HepG2 (cell line): ENCODE results near the gene IL17RC. TPM values are rescaled to one million over a fixed set of nuclear protein-coding genes. Genes with fewer than 3 reads are reported as not detected.

ENCODE experiments used
- CCAR2 ChIP-seq: fragments of 200-400 bp; formaldehyde crosslinking; optimal IDR thresholded peaks from 2 replicates; pipeline ENCODE3; 2018; ENCODE audit warnings: low read depth, mild to moderate bottlenecking, low read length, moderate library complexity
- CENPX ChIP-seq: sonication (generic); formaldehyde crosslinking; IDR thresholded peaks from 2 replicates; pipeline ENCODE4 v1.9.0; 2021; ENCODE audit warnings: mild to moderate bottlenecking, missing genetic modification reagents, moderate library complexity
- JUND ChIP-seq: sonication (generic); formaldehyde crosslinking; IDR thresholded peaks from 2 replicates; pipeline ENCODE4 v1.8.0; 2022; ENCODE audit warnings: mild to moderate bottlenecking, missing genetic modification reagents
- KLF13 ChIP-seq: sonication (generic); formaldehyde crosslinking; IDR thresholded peaks from 2 replicates; pipeline ENCODE4 v1.4.0; 2020; ENCODE audit warnings: mild to moderate bottlenecking, missing genetic modification reagents
- MBNL3 ChIP-seq: fragments of 250-450 bp; sonication (Bioruptor Pico); conservative IDR thresholded peaks from 2 replicates; pipeline ENCODE4 v1.8.0; 2022; ENCODE audit warnings: mild to moderate bottlenecking, inconsistent platforms
- MTF1 ChIP-seq: sonication (generic); formaldehyde crosslinking; IDR thresholded peaks from 2 replicates; pipeline ENCODE4 v1.5.0; 2020; ENCODE audit warnings: missing genetic modification reagents
- PHF21A ChIP-seq: sonication (generic); formaldehyde crosslinking; IDR thresholded peaks from 2 replicates; pipeline ENCODE4 v1.5.0; 2020; ENCODE audit warnings: mild to moderate bottlenecking, missing genetic modification reagents
- ZFP1 ChIP-seq: IDR thresholded peaks from 2 replicates; pipeline ENCODE4 v1.6.1; 2016
- ZFYVE20 ChIP-seq: sonication (generic); formaldehyde crosslinking; IDR thresholded peaks from 2 replicates; pipeline ENCODE4 v1.8.0; 2023; ENCODE audit warnings: low read depth, mild to moderate bottlenecking, moderate library complexity, missing genetic modification reagents, borderline replicate concordance
- ZNF660 ChIP-seq: sonication (generic); formaldehyde crosslinking; IDR thresholded peaks from 2 replicates; pipeline ENCODE4 v1.5.1; 2020; ENCODE audit warnings: mild to moderate bottlenecking, low read depth, missing genetic modification reagents, borderline replicate concordance
- ZSCAN22 ChIP-seq: sonication (generic); formaldehyde crosslinking; IDR thresholded peaks from 2 replicates; pipeline ENCODE4 v1.4.0; 2020; ENCODE audit warnings: mild to moderate bottlenecking, missing genetic modification reagents
- polyA plus RNA-seq, 8 experiments: library from polyadenylated mRNA; depleted of rRNA in 3 of 8; stranded (reverse) in 7 of 8; unstranded in 1 of 8; fragments of >200 nt; fragmentation: Illumina TruSeq in 4 of 8; extraction: Trizol in 4 of 8; gene quantifications; 2 replicates each; pipeline versions ENCODE4 v1.2.1 to v1.2.3, GENCODE V29; 2011 to 2016; ENCODE audit warnings: low read depth in 4 of 8, missing spikeins in 1 of 8, mixed read lengths in 1 of 8; ENCODE audit not compliant: insufficient read depth in 1 of 8
- total RNA-seq, 5 experiments: library from RNA; depleted of rRNA; stranded (reverse); fragments of >200 nt; fragmentation: Illumina TruSeq; extraction: Trizol; gene quantifications; 2 replicates each; pipeline ENCODE4 v1.2.3, GENCODE V29; 2016; ENCODE audit warnings: low read depth in 1 of 5
- TF ChIP-seq, protein P1 (sequence below): IDR thresholded peaks from 2 replicates; pipeline ENCODE4 v1.6.1; 2012; ENCODE audit warnings: low read length, improper control_type of control experiment
- TF ChIP-seq, protein P2 (sequence below): sonication (generic); formaldehyde crosslinking; IDR thresholded peaks from 2 replicates; pipeline ENCODE4 v1.4.0; 2020; ENCODE audit warnings: missing genetic modification reagents
- TF ChIP-seq, protein P3 (sequence below): sonication (generic); formaldehyde crosslinking; IDR thresholded peaks from 2 replicates; pipeline ENCODE4 v1.4.0; 2020; ENCODE audit warnings: missing genetic modification reagents
- TF ChIP-seq, protein P4 (sequence below): sonication (generic); formaldehyde crosslinking; IDR thresholded peaks from 2 replicates; pipeline ENCODE4 v1.4.0; 2020; ENCODE audit warnings: missing genetic modification reagents, low read depth, mild to moderate bottlenecking, borderline replicate concordance

Gene IL17RC
- total and polyA plus RNA-seq, 2 of the 13 experiments (the other 11 are each of a cell fraction or from before 2014, with no cell fraction given): 20.7 to 24.0 TPM

DNA sequence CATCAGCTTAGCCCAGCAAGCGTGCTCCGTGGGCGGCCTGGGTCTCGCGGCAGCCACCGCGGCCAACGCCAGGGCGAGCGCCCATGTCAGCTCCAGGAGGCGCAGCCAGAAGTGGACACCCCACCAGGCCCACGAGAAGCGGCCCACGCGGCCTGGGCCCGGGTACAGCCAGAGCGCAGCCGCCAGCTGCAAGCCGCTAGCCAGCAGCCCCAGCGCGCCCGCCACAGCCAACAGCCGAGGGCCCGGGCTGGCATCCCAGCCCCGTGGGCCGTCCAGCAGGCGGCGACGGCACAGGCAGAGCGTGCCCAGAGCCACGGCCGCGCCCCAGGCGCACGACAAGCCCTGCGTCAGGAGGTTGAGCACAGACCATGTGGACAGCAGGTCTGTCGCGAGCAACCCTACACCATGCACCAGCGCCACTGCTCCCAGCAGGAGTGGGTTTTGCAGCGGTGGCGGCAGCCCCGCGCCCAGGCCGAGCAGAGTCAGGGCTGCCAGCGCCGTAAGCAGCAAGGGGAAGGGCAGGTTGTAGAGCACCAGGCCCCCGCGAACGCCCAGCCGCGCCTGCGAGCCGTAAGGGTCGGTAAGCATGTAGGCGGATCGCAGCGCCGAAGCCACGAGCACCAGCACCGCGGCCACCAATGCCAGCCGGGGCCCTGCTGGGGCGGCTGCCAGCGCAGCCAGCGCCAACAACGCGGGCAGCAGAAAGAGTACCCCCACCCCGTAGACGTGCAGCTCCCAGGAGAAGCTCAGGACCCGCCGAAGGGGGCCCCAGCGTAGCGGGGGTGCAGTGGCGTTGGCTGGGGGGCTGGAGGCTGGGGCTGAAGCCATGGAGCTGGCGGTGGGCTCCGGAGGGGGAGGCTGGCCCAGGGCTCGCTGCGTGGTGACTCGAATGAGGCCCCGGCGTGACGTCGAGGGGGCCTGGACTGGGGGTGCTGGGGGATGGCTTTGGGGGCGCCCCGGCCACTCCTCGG lies 30.4 kb downstream of the IL17RC start (continued):
- no peak; the same call in 1 of the 2 replicates for TF ChIP-seq PHF21A (CRISPR knock-in tag)
- TF ChIP-seq, protein P1, sequence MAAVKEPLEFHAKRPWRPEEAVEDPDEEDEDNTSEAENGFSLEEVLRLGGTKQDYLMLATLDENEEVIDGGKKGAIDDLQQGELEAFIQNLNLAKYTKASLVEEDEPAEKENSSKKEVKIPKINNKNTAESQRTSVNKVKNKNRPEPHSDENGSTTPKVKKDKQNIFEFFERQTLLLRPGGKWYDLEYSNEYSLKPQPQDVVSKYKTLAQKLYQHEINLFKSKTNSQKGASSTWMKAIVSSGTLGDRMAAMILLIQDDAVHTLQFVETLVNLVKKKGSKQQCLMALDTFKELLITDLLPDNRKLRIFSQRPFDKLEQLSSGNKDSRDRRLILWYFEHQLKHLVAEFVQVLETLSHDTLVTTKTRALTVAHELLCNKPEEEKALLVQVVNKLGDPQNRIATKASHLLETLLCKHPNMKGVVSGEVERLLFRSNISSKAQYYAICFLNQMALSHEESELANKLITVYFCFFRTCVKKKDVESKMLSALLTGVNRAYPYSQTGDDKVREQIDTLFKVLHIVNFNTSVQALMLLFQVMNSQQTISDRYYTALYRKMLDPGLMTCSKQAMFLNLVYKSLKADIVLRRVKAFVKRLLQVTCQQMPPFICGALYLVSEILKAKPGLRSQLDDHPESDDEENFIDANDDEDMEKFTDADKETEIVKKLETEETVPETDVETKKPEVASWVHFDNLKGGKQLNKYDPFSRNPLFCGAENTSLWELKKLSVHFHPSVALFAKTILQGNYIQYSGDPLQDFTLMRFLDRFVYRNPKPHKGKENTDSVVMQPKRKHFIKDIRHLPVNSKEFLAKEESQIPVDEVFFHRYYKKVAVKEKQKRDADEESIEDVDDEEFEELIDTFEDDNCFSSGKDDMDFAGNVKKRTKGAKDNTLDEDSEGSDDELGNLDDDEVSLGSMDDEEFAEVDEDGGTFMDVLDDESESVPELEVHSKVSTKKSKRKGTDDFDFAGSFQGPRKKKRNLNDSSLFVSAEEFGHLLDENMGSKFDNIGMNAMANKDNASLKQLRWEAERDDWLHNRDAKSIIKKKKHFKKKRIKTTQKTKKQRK: no peak
- TF ChIP-seq CCAR2: no peak
- TF ChIP-seq, protein P2, sequence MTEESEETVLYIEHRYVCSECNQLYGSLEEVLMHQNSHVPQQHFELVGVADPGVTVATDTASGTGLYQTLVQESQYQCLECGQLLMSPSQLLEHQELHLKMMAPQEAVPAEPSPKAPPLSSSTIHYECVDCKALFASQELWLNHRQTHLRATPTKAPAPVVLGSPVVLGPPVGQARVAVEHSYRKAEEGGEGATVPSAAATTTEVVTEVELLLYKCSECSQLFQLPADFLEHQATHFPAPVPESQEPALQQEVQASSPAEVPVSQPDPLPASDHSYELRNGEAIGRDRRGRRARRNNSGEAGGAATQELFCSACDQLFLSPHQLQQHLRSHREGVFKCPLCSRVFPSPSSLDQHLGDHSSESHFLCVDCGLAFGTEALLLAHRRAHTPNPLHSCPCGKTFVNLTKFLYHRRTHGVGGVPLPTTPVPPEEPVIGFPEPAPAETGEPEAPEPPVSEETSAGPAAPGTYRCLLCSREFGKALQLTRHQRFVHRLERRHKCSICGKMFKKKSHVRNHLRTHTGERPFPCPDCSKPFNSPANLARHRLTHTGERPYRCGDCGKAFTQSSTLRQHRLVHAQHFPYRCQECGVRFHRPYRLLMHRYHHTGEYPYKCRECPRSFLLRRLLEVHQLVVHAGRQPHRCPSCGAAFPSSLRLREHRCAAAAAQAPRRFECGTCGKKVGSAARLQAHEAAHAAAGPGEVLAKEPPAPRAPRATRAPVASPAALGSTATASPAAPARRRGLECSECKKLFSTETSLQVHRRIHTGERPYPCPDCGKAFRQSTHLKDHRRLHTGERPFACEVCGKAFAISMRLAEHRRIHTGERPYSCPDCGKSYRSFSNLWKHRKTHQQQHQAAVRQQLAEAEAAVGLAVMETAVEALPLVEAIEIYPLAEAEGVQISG (CRISPR knock-in tag): peak; percentile 95
- TF ChIP-seq CENPX (CRISPR knock-in tag): no peak
- TF ChIP-seq ZFP1 (CRISPR knock-in tag): no peak
- peak; percentile 65; the same call in 1 of the 2 replicates for TF ChIP-seq JUND (CRISPR knock-in tag)
- TF ChIP-seq MTF1 (CRISPR knock-in tag): no peak
- TF ChIP-seq, protein P3, sequence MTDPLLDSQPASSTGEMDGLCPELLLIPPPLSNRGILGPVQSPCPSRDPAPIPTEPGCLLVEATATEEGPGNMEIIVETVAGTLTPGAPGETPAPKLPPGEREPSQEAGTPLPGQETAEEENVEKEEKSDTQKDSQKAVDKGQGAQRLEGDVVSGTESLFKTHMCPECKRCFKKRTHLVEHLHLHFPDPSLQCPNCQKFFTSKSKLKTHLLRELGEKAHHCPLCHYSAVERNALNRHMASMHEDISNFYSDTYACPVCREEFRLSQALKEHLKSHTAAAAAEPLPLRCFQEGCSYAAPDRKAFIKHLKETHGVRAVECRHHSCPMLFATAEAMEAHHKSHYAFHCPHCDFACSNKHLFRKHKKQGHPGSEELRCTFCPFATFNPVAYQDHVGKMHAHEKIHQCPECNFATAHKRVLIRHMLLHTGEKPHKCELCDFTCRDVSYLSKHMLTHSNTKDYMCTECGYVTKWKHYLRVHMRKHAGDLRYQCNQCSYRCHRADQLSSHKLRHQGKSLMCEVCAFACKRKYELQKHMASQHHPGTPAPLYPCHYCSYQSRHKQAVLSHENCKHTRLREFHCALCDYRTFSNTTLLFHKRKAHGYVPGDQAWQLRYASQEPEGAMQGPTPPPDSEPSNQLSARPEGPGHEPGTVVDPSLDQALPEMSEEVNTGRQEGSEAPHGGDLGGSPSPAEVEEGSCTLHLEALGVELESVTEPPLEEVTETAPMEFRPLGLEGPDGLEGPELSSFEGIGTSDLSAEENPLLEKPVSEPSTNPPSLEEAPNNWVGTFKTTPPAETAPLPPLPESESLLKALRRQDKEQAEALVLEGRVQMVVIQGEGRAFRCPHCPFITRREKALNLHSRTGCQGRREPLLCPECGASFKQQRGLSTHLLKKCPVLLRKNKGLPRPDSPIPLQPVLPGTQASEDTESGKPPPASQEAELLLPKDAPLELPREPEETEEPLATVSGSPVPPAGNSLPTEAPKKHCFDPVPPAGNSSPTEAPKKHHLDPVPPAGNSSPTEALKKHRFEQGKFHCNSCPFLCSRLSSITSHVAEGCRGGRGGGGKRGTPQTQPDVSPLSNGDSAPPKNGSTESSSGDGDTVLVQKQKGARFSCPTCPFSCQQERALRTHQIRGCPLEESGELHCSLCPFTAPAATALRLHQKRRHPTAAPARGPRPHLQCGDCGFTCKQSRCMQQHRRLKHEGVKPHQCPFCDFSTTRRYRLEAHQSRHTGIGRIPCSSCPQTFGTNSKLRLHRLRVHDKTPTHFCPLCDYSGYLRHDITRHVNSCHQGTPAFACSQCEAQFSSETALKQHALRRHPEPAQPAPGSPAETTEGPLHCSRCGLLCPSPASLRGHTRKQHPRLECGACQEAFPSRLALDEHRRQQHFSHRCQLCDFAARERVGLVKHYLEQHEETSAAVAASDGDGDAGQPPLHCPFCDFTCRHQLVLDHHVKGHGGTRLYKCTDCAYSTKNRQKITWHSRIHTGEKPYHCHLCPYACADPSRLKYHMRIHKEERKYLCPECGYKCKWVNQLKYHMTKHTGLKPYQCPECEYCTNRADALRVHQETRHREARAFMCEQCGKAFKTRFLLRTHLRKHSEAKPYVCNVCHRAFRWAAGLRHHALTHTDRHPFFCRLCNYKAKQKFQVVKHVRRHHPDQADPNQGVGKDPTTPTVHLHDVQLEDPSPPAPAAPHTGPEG (CRISPR knock-in tag): peak; percentile 77; the same call in 1 of the 2 replicates
- TF ChIP-seq ZNF660 (CRISPR knock-in tag): no peak
- TF ChIP-seq KLF13 (CRISPR knock-in tag): peak; percentile 35; the same call in 1 of the 2 replicates
- 0 out of 2 replicates have a peak, but pooled peaks have one; percentile 49 for TF ChIP-seq ZSCAN22 (CRISPR knock-in tag)
- no peak for TF ChIP-seq ZFYVE20
- TF ChIP-seq MBNL3 (CRISPR knock-in tag): no peak
- TF ChIP-seq, protein P4, sequence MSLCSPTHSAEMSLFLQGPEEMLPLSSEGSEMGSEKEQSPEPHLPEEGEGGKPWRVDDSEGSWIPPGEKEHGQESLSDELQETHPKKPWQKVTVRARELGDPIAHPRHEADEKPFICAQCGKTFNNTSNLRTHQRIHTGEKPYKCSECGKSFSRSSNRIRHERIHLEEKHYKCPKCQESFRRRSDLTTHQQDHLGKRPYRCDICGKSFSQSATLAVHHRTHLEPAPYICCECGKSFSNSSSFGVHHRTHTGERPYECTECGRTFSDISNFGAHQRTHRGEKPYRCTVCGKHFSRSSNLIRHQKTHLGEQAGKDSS: peak; percentile 74
